Right hindlimb (tissue), 1 donor: ENCODE measurements around the gene MGAT4A.
"Not testable (repeated sequence)": the region's sequence is repeated elsewhere in the genome, so short reads cannot be mapped to it uniquely, and the experiment has no call there.

Source experiments
- DNase-seq: peaks from one replicate; pipeline ENCODE4 v3.0.0-alpha.2; 2018

Gene MGAT4A

GRCh38 chr2:98728088-98728718 lies 2.7 kb downstream of the MGAT4A start:
- not testable (repeated sequence) for DNase-seq

GRCh38 chr2:98727369-98728087 lies 3.4 kb downstream of the MGAT4A start:
- no peak for DNase-seq

DNA sequence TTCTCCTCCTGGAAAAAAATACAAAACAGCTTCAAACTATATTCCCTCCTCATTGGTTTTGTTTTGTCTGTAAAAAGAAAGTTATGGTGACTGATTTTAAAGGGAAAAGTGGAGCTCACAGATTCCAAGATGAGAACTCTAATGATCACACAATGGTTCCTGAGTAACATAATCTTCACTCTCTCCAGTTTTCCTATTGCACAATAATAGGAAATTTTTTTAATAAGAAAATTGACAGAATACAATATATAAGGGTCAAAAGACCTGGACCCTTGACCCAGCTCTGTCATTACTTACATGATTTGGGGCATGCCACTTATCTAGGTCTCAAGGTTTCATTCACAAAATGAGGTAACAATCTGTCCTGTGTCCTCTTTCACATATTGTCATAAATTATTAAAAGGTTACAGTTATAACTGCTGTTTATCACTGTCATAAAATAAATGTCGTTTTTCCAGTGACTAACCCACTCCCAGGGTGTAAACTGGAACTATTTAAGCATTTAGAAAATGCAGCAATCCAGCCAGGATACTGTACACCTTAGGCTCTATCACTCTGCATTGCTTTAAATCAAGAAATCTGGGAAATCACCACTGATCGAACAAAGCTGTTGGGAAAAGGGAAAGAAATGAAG lies 4.1 kb downstream of the MGAT4A start:
- no peak for DNase-seq

- DNase-seq: no peak
Measured at GRCh38 chr2:98726205-98726604, 4.7 kb downstream of the MGAT4A start.

DNA sequence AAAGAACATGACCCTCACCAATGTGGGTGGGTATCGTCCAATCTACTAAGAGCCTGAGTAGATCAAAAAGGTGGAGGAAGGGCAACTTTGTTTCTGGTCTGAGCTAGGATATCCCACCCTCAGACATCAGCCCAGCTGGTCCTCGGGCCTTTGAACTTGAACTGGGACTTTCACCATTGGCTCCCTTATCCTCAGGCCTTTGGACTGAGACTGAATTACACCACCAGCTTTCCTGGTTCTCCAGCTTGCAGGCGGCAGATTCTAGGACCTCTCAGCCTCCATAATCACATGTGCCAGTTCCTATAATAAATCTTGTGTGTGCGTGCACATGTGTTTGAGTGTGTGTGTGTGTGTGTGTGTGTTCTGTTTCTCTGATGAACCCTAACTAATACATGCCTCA lies 10.6 kb downstream of the MGAT4A start:
- DNase-seq: no peak

DNA sequence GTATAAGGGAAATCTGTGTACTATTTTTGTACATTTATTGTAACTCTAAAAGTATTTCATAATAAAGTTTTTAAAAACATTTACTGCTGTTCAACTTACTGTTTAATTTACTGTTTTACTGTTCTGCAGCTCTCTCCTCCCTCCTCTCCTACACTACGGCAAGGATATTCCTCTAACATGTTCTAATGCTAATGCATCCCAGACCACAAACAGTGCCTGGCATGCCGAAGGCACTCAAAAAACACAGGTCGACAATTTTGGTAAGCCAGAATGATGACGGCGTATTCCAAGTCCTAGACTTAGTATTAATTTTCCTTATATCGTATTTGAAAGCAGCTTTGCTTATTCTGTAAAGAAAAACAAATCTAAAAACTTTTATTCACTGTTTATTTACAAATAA lies 13.3 kb downstream of the MGAT4A start:
- DNase-seq: no peak

GRCh38 chr2:98716786-98717185 lies 14.1 kb downstream of the MGAT4A start:
- no peak for DNase-seq

DNA sequence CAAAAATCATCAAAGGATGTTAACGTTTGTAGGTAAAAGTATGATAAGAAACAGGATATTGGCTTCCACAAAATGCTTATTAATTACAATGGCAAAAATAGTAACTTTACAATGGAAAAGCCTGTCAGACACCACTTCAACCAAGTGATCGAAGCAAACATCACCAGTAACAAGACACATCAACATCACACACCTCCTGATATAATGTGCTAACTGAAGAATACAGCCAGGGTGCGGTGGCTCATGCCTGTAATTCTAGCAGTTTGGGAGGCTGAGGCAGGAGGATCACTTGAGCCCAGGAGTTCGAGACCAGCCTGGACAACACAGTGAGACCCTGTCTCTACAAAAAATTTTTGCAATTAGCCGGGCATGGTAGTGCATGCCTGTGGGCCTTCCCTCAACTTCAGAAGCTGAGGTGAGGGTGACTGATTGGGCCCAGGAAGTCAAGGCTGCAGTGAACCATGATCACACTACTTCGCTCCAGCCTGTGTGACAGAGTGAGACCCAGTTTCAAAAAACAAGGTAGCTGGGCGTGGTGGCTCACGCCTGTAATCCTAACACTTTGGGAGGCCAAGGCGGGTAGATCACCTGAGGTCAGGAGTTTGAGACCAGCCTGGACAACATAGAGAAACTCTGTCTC lies 15.0 kb downstream of the MGAT4A start:
- no peak for DNase-seq

GRCh38 chr2:98713332-98714015 lies 17.5 kb downstream of the MGAT4A start:
- DNase-seq: no peak

DNA sequence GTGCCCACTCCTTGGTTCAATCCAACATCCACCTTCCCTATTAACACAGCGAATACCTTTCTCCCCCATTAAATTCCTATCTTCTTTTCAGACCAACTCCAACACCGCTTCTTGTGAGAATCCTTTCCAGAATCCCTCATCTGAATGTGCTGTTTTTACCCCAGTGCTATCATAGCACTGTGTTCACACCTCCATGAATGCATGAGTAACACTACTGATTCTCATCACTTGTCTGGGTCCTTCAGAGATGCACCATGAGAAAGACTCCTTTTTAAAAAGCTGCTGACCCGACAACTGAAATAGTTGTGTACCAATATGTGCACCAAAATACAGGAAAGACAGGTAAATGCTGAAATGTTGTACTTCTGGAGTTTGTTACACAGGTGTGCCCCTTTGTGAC lies 18.8 kb downstream of the MGAT4A start:
- no peak for DNase-seq

DNA sequence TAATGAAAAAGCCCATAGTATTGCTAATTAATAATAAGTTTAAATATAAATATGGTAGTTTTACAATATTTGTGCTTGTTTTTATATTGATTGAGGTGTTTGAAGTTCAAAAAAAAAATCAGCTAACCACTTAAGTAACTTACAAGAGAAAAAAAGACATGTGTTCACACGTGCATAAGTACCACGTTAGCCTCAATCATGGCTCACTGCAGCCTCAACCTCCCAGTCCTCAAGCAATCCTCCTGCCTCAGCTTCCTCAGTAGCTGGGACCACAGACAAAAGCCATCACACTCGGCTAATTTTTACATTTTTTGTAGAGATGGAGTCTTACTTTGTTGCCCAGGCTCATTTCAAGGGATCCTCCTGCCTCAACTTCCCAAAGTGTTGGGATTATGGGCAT lies 19.4 kb downstream of the MGAT4A start:
- no peak for DNase-seq

DNA sequence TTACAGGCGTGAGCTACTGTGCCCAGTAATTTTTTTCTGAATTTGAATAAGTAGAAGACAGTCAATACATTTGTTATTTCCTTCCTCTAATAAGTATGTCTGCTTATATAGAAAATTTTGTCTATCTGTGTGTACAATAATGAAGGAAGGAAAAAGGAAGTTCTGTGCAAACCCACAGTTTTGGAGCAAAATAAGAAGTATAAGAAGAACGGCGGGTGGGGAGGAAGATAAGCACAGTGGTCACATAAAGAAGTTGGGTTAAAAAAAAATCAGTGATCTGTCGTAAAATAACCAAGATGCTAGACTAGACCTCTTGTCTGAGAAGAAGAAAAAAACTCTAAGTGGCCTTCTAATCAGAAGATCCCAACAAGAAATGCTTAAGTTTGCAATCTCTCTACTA lies 20.2 kb downstream of the MGAT4A start:
- DNase-seq: no peak

DNA sequence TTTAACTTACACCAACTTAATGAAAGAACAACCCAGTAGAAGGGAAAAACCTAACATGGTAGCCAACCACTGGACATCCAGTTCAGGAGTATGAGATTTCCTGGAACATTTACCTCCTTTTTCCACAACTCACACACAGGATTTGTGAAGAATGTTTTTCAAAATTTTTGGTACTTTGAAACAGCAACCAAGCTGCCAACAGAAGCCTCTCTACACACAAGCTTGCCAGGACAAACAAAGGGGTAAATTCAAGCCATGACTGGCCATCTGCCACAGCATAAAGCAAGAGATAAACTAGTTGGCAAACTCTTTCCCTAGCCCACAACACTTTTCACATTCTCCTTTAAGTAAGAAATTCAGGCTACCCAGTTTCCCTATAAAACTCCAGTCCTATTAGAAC lies 21.4 kb downstream of the MGAT4A start:
- no peak for DNase-seq

DNA sequence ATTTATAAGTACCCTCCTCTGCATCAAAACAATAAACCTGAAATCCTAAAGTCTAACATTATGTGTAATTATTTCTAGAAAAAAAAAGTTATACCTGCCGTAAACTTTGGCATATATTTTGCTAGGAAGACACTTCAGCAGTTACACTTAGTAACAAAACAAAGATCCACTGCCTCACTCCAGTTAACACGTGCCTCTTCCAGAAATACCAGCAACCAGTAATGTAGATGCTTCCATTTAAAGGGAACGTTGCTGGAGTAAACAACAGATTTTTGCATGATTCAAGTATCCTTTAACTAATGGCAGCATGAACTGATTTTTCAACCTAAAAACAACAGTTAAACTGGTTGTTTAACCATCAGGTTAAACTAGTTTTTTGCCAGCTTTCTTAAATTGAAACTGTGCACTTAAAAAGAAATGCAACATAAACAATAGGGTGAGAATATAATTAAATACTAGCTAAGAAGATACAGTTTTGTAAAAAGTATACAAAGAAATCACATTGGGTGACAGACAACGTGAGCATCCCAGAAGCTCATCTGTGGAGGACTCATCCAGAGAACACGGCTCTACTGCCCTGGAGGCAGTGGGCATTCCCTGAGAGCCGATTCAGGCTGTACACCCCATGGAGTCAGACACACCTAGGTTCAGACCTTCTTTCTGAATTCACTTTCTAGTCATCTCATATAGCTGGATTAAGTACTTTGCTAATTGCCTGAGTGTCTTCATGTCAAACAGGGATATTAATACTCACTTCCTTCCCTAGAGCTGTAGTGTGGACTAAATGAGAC lies 22.3 kb downstream of the MGAT4A start:
- DNase-seq: no peak

DNA sequence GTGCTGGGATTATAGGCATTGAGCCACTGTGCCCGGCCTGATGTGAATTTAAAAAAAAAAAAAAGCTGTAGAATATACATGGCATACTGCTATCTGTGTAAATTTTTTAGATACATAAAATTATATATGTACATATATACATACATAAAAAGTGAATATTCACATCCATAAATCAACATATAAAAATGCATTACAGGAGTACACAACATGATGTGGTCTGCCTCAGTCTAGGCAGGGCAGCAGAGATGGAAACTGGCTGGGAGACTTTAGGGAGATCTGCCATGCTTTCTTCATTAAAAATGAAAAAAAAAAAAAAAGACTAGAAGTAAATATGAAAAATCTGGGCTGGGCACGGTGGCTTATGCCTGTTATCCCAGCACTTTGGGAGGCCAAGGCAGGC lies 24.3 kb downstream of the MGAT4A start:
- DNase-seq: no peak

GRCh38 chr2:98705333-98705617 lies 25.7 kb downstream of the MGAT4A start:
- no peak for DNase-seq

GRCh38 chr2:98704499-98705332 lies 26.2 kb downstream of the MGAT4A start:
- no peak for DNase-seq

GRCh38 chr2:98703738-98704137 lies 27.2 kb downstream of the MGAT4A start:
- no peak for DNase-seq

GRCh38 chr2:98702858-98703620 lies 27.9 kb downstream of the MGAT4A start:
- DNase-seq: no peak

- DNase-seq: peak; percentile 30
Measured at GRCh38 chr2:98702127-98702802, 28.7 kb downstream of the MGAT4A start.
